Upper lobe of left lung (tissue), 4 donors: Measurements from ENCODE around the gene CDC27.

ENCODE experiments used
- EP300 ChIP-seq, 4 donors: sonication (generic); formaldehyde crosslinking; IDR thresholded peaks; one replicate each; pipeline ENCODE4 v1.5.1; 2017; ENCODE audit warnings: antibody characterized with exemption in 4 of 4, control low read depth in 2 of 4
- POLR2A ChIP-seq, 4 donors: fragments of 450-650 bp; IDR thresholded peaks; one replicate each; pipeline ENCODE4 v1.5.1; 2016 to 2017; ENCODE audit warnings: antibody characterized with exemption in 4 of 4, mild to moderate bottlenecking in 2 of 4
- POLR2AphosphoS5 ChIP-seq, 2 donors: sonication (generic); formaldehyde crosslinking; IDR thresholded peaks; one replicate each; pipeline ENCODE4 v1.5.1; 2017; ENCODE audit warnings: antibody characterized with exemption in 2 of 2
- TF ChIP-seq, protein P1 (sequence below), 6 experiments: fragments of 450-650 bp in 4 of 6; fragments of 200-600 bp in 2 of 6; sonication (generic) in 2 of 6; IDR thresholded peaks; one replicate each; pipeline ENCODE4 v1.5.1; 2016 to 2019; ENCODE audit warnings: antibody characterized with exemption in 6 of 6

DNA sequence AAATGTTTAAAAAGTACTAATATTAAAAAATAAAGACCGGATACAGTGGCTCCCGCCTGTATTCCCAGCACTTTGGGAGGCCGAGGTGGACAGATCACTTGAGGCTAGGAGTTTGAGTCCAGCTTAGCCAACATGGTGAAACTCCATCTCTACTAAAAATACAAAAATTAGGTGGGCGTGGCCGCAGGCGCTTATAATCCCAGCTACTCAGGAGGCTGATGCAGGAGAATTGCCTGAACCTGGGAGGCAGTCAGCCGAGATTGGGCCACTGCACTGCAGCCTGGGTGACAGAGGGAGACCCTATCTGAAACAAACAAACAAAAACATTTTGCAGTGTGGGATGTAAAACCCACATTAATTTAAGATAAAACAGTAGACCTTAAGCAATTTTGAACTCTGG, 11.8 kb downstream of the CDC27 start:
- TF ChIP-seq, protein P1, sequence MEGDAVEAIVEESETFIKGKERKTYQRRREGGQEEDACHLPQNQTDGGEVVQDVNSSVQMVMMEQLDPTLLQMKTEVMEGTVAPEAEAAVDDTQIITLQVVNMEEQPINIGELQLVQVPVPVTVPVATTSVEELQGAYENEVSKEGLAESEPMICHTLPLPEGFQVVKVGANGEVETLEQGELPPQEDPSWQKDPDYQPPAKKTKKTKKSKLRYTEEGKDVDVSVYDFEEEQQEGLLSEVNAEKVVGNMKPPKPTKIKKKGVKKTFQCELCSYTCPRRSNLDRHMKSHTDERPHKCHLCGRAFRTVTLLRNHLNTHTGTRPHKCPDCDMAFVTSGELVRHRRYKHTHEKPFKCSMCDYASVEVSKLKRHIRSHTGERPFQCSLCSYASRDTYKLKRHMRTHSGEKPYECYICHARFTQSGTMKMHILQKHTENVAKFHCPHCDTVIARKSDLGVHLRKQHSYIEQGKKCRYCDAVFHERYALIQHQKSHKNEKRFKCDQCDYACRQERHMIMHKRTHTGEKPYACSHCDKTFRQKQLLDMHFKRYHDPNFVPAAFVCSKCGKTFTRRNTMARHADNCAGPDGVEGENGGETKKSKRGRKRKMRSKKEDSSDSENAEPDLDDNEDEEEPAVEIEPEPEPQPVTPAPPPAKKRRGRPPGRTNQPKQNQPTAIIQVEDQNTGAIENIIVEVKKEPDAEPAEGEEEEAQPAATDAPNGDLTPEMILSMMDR (IDR thresholded peaks at IDR 0.05) = no peak
- TF ChIP-seq POLR2A (IDR thresholded peaks at IDR 0.05) = no peak
- TF ChIP-seq POLR2AphosphoS5 (IDR thresholded peaks at IDR 0.05) = no peak
- no peak for TF ChIP-seq EP300 (IDR thresholded peaks at IDR 0.05)
